ENCODE data around the gene CDK12. TPM values are rescaled to one million over a fixed set of nuclear protein-coding genes. Genes with fewer than 3 reads are reported as not detected.
"Not testable (repeated sequence)": the region's sequence is repeated elsewhere in the genome, so short reads cannot be mapped to it uniquely, and the experiment has no call there.

Gene CDK12
- total and polyA plus RNA-seq, 10 of the 15 experiments (the other 5 are each of a cell fraction or from before 2014, with no cell fraction given): 3.2 to 55.1 (median 31.9) TPM

GRCh38 chr17:39536468-39536867 is 75.2 kb downstream of the CDK12 start:
- SMC1A ChIA-PET (ENCODE audit: uncharacterized antibody, unreplicated experiment): interaction anchor here (0.9 kb wide), 1 partner anchor 233 kb away, joined by 3 read pairs; no protein-coding TSS in a partner anchor
- in situ Hi-C loops (cut with MboI): no loop called here
- H3K36me3 ChIP-seq (ENCODE audit: control insufficient read depth in 2 of 2, insufficient read depth in 2 of 2, low read length in 1 of 2): peaks cover 0 to 6% of the 10 kb centered on the region in 2 experiments; a peak in 2 of 4 replicates
- no peaks in the 10 kb centered on the region for H3K9me3 ChIP-seq (replicated peaks; ENCODE audit: control insufficient read depth, insufficient read depth, low read length)
- no peaks in the 10 kb centered on the region for H3K27me3 ChIP-seq (replicated peaks in 1 of 2; ENCODE audit: control insufficient read depth in 2 of 2, insufficient read depth in 2 of 2, low read length in 1 of 2)
- no peak for ATAC-seq
- H3K9ac ChIP-seq (ENCODE audit: control insufficient read depth, insufficient read depth, low read length): no peak overlapping the region
- H4K20me1 ChIP-seq (ENCODE audit: control insufficient read depth, insufficient read depth): peaks cover 3% of the 10 kb centered on the region; the same call in 1 of the 2 replicates
- H2AFZ ChIP-seq (ENCODE audit: control insufficient read depth, low read depth, low read length): no peak overlapping the region
- no peak overlapping the region for H3K27ac ChIP-seq (ENCODE audit: control insufficient read depth, insufficient read depth)
- H3K4me2 ChIP-seq (ENCODE audit: control insufficient read depth, insufficient read depth): no peak overlapping the region
- no TSS peak for BruUV-seq (replicated peaks)
- TF ChIP-seq NFIC (IDR thresholded peaks at IDR 0.05; ENCODE audit: low read depth, low read length) (no peak), BMI1 (IDR thresholded peaks at IDR 0.05; ENCODE audit: borderline replicate concordance) (no peak), FOS (IDR thresholded peaks at IDR 0.05; ENCODE audit: borderline replicate concordance, extremely low read depth, insufficient read length) (no peak), LARP7 (IDR thresholded peaks at IDR 0.05) (no peak), SIN3A (IDR thresholded peaks at IDR 0.05; ENCODE audit: low read depth, low read length) (no peak), SP1 (IDR thresholded peaks at IDR 0.05; ENCODE audit: low read depth, low read length) (no peak), ZNF592 (IDR thresholded peaks at IDR 0.05) (no peak), CHD1 (IDR thresholded peaks at IDR 0.05; ENCODE audit: low read depth, low read length) (no peak), TCF12 (IDR thresholded peaks at IDR 0.05; ENCODE audit: low read depth, low read length) (no peak), ZZZ3 (IDR thresholded peaks at IDR 0.05; ENCODE audit: control insufficient read depth, insufficient read length, low read depth) (no peak), CHD4 (IDR thresholded peaks at IDR 0.05) (no peak), NFYA (IDR thresholded peaks at IDR 0.05; ENCODE audit: borderline replicate concordance, low read depth, low read length) (no peak), BCL11A (IDR thresholded peaks at IDR 0.05; ENCODE audit: low read depth, low read length) (no peak)
- H3K4me1 ChIP-seq (ENCODE audit: control insufficient read depth, insufficient read depth, low read length): no peaks in the 10 kb centered on the region
- intact Hi-C loops (cut with micrococcal nuclease; ENCODE audit: unreplicated experiment): no loop called here
- DNase-seq (ENCODE audit: low read depth, low spot score): no peak
- H3K79me2 ChIP-seq (ENCODE audit: control insufficient read depth, insufficient read depth, low read length): no peaks in the 10 kb centered on the region
- CTCF ChIA-PET: interaction anchor here (0.5 to 5.4 kb wide), 5 partner anchors 9 to 328 kb away, joined by 3 to 30 read pairs (median 4); no protein-coding TSS in a partner anchor
- POLR2A ChIA-PET: no interaction called here
- RAD21 ChIA-PET (ENCODE audit: unreplicated experiment): no interaction called here
- no peak for FAIRE-seq
- no peak overlapping the region for H3K4me3 ChIP-seq

- SMC1A ChIA-PET (ENCODE audit: uncharacterized antibody, unreplicated experiment); H3K9me3 ChIP-seq (replicated peaks; ENCODE audit: control insufficient read depth, insufficient read depth, low read length); H3K36me3 ChIP-seq (ENCODE audit: control insufficient read depth in 2 of 2, insufficient read depth in 2 of 2, low read length in 1 of 2); FAIRE-seq; DNase-seq (ENCODE audit: low read depth, low spot score); H3K27ac ChIP-seq (ENCODE audit: control insufficient read depth, insufficient read depth); H4K20me1 ChIP-seq (ENCODE audit: control insufficient read depth, insufficient read depth); H3K4me3 ChIP-seq; H3K4me2 ChIP-seq (ENCODE audit: control insufficient read depth, insufficient read depth); ATAC-seq; BruUV-seq (replicated peaks); H3K9ac ChIP-seq (ENCODE audit: control insufficient read depth, insufficient read depth, low read length); intact Hi-C loops (cut with micrococcal nuclease; ENCODE audit: unreplicated experiment); H2AFZ ChIP-seq (ENCODE audit: control insufficient read depth, low read depth, low read length); H3K79me2 ChIP-seq (ENCODE audit: control insufficient read depth, insufficient read depth, low read length); RAD21 ChIA-PET (ENCODE audit: unreplicated experiment); H3K27me3 ChIP-seq (replicated peaks in 1 of 2; ENCODE audit: control insufficient read depth in 2 of 2, insufficient read depth in 2 of 2, low read length in 1 of 2); H3K4me1 ChIP-seq (ENCODE audit: control insufficient read depth, insufficient read depth, low read length); in situ Hi-C loops (cut with MboI); POLR2A ChIA-PET: not testable (repeated sequence)
- 96% methylated on average over 2 of the region's 2 CpGs for WGBS (ENCODE audit: insufficient coverage, insufficient replicate concordance, low lambda C conversion rate, missing lambda C conversion rate)
- CTCF ChIA-PET: interaction anchor here (0.7 to 5.4 kb wide), 4 partner anchors 10 to 215 kb away, joined by 3 to 30 read pairs (median 4); no protein-coding TSS in a partner anchor
Observed at GRCh38 chr17:39537364-39537763, 76.1 kb downstream of the CDK12 start.

All from GM12878 (cell line).